Endodermal cell (in vitro differentiated cells): ENCODE measurements around the gene EPAS1. TPM values are rescaled to one million over a fixed set of nuclear protein-coding genes. Genes with fewer than 3 reads are reported as not detected.

Source experiments
- DNase-seq: peaks from one replicate; pipeline ENCODE4 v3.0.0-alpha.2; 2017
- H3K27ac ChIP-seq: 2 replicates; pipeline ENCODE4 v1.5.1; 2013; ENCODE audit warnings: mild to moderate bottlenecking, low read depth, low read length, moderate library complexity
- H3K27me3 ChIP-seq: 2 replicates; pipeline ENCODE4 v1.6.1; 2013; ENCODE audit warnings: mild to moderate bottlenecking, low read length, moderate library complexity; ENCODE audit not compliant: insufficient read depth, control insufficient read depth, poor library complexity, severe bottlenecking
- H3K36me3 ChIP-seq: 2 replicates; pipeline ENCODE4 v1.7.0; 2013; ENCODE audit warnings: mild to moderate bottlenecking, low read length, moderate library complexity; ENCODE audit not compliant: control insufficient read depth, insufficient read depth
- H3K4me1 ChIP-seq: one replicate; pipeline ENCODE4 v1.7.0; 2013; ENCODE audit warnings: low read length; ENCODE audit not compliant: control insufficient read depth, insufficient read depth
- H3K4me3 ChIP-seq: 2 replicates; pipeline ENCODE4 v1.5.1; 2013; ENCODE audit warnings: mild to moderate bottlenecking, low read length, moderate library complexity
- H3K9ac ChIP-seq: 2 replicates; pipeline ENCODE4 v1.6.1; 2013; ENCODE audit warnings: mild to moderate bottlenecking, low read length, moderate library complexity; ENCODE audit not compliant: poor library complexity, severe bottlenecking; ENCODE audit errors: extremely low read depth
- H3K9me3 ChIP-seq: 2 replicates; pipeline ENCODE4 v1.6.1; 2013; ENCODE audit warnings: mild to moderate bottlenecking, low read length, moderate library complexity; ENCODE audit not compliant: control insufficient read depth
- H3K27ac Mint-ChIP-seq: 2 replicates; pipeline ENCODE4 v1.8.0; 2020; ENCODE audit warnings: mixed read lengths
- H3K27me3 Mint-ChIP-seq: 2 replicates; pipeline ENCODE4 v1.8.0; 2021; ENCODE audit warnings: mild to moderate bottlenecking, mixed read lengths; ENCODE audit not compliant: insufficient read depth
- H3K36me3 Mint-ChIP-seq: 2 replicates; pipeline ENCODE4 v1.8.0; 2020; ENCODE audit warnings: low read depth, mixed read lengths
- H3K4me1 Mint-ChIP-seq: 2 replicates; pipeline ENCODE4 v1.8.0; 2020; ENCODE audit warnings: mixed read lengths
- H3K4me3 Mint-ChIP-seq: 2 replicates; pipeline ENCODE4 v1.8.0; 2020; ENCODE audit warnings: mild to moderate bottlenecking, moderate library complexity, mixed read lengths
- H3K9me3 Mint-ChIP-seq: 2 replicates; pipeline ENCODE4 v1.8.0; 2020; ENCODE audit warnings: mild to moderate bottlenecking, mixed read lengths
- WGBS, 2 experiments: methylation state at CpG; one replicate each; pipeline versions ENCODE4 v1.1.5 to v1.1.7; 2013; ENCODE audit warnings: missing lambda C conversion rate in 2 of 2, mixed read lengths in 1 of 2; ENCODE audit not compliant: insufficient coverage in 1 of 2, insufficient read length in 1 of 2; 5-methylcytosine and 5-hydroxymethylcytosine counted together
- total RNA-seq, 2 donors: library from RNA; stranded (reverse); fragmentation: NEBNext Ultra II Directional in 1 of 2; extraction: Animal tissue kit (Norgen Biotek cat#: 25700) in 1 of 2; gene quantifications; 2 replicates in 1 of 2; 3 replicates in 1 of 2; pipeline ENCODE4 v1.2.1, GENCODE V29; 2021
- TF ChIP-seq, protein P1 (sequence below): fragments of 200-600 bp; sonication (generic); conservative IDR thresholded peaks from 2 replicates; pipeline ENCODE4 v1.5.0; 2021; ENCODE audit warnings: antibody characterized with exemption, mild to moderate bottlenecking

Gene EPAS1
- total RNA-seq, 2 donors from 2014 or later = 1.2 to 1.9 TPM

DNA sequence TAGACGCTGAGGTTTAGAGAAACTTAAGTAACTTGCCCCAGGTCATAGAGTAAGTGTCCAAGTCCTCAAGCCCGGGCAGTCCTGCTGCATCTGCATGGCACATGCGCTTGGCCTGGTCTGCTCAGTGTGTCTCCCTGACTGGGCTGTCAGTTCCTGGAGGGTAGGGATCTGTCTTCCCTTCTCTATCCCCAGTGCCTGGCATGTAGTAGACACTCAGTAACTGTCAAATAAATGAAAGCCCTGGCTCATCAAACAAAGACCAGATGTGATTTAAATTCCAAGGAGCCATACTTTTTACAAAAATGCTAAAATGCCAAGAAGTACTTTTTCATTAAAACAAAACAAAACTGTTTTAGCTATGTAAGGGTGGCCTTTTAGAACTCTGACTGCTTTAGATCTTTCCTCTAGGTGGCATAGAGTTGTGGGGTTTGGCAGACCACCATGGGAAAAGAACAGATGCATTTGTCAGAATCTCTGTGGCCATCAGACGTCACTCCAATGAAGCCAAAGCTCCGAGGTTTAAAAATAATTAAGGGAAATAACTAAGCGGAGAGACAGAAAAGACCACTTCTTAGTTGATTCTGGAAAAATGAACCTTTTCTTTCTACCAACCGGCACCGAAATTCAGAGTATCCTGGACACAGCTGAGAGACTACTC is 34.0 kb downstream of the EPAS1 start:
- H3K36me3 Mint-ChIP-seq = no peaks in the 10 kb centered on the region
- no peak for DNase-seq
- Histone ChIP-seq H3K4me3 (no peak overlapping the region), H3K36me3 (no peaks in the 10 kb centered on the region), H3K27ac (no peak overlapping the region), H3K9ac (no peak overlapping the region), H3K4me1 (peaks cover 9% of the 10 kb centered on the region), H3K27me3 (peaks cover 8% of the 10 kb centered on the region), H3K9me3 (no peaks in the 10 kb centered on the region)
- H3K4me3 Mint-ChIP-seq = no peak overlapping the region
- H3K4me1 Mint-ChIP-seq = peaks cover 31% of the 10 kb centered on the region
- TF ChIP-seq, protein P1, sequence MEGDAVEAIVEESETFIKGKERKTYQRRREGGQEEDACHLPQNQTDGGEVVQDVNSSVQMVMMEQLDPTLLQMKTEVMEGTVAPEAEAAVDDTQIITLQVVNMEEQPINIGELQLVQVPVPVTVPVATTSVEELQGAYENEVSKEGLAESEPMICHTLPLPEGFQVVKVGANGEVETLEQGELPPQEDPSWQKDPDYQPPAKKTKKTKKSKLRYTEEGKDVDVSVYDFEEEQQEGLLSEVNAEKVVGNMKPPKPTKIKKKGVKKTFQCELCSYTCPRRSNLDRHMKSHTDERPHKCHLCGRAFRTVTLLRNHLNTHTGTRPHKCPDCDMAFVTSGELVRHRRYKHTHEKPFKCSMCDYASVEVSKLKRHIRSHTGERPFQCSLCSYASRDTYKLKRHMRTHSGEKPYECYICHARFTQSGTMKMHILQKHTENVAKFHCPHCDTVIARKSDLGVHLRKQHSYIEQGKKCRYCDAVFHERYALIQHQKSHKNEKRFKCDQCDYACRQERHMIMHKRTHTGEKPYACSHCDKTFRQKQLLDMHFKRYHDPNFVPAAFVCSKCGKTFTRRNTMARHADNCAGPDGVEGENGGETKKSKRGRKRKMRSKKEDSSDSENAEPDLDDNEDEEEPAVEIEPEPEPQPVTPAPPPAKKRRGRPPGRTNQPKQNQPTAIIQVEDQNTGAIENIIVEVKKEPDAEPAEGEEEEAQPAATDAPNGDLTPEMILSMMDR = no peak
- WGBS, 2 experiments = 89 to 91% methylated on average over 7 to 8 of the region's 8 CpGs
- H3K27me3 Mint-ChIP-seq = peaks cover 29% of the 10 kb centered on the region
- H3K27ac Mint-ChIP-seq = peak overlapping the region; percentile 67
- no peaks in the 10 kb centered on the region for H3K9me3 Mint-ChIP-seq

DNA sequence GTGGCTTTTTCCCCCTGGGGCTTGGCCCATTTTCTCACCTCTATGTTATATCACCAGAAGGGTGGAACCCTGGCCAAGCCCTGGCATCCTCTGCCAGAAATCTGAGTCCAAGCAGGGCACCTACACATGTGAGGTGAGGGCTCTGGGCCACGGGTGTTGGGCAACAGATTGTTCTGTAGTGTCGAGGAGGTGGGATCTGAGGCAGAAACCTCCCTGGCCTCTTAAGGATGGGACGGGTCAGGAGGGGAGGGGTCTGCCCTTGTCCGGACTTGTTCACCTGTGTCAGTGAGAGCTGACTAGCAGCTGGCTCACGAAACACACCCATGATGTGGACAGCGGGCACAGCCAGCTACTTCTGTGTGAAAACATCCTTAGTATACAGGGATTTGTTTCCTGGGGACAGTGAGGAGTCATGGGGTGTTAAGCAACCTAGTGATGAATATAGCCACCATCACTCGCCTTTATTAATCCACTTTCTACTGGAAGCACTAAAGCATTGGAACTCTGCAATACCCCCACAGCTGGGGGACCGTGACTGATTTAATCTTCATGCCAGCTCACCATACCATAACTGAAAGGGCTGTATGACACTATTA is 35.6 kb downstream of the EPAS1 start:
- Mint-ChIP-seq H3K4me1 (peaks cover 33% of the 10 kb centered on the region), H3K27ac (no peak overlapping the region), H3K9me3 (no peaks in the 10 kb centered on the region), H3K36me3 (no peaks in the 10 kb centered on the region), H3K4me3 (no peak overlapping the region), H3K27me3 (peaks cover 39% of the 10 kb centered on the region)
- WGBS, 2 experiments = 92 to 94% methylated on average over 5 to 8 of the region's 8 CpGs
- Histone ChIP-seq H3K4me1 (peaks cover 13% of the 10 kb centered on the region), H3K36me3 (no peaks in the 10 kb centered on the region), H3K9ac (no peak overlapping the region), H3K9me3 (no peaks in the 10 kb centered on the region), H3K4me3 (no peak overlapping the region), H3K27ac (no peak overlapping the region), H3K27me3 (peaks cover 19% of the 10 kb centered on the region)
- TF ChIP-seq, protein P1 = no peak
- DNase-seq = no peak

DNA sequence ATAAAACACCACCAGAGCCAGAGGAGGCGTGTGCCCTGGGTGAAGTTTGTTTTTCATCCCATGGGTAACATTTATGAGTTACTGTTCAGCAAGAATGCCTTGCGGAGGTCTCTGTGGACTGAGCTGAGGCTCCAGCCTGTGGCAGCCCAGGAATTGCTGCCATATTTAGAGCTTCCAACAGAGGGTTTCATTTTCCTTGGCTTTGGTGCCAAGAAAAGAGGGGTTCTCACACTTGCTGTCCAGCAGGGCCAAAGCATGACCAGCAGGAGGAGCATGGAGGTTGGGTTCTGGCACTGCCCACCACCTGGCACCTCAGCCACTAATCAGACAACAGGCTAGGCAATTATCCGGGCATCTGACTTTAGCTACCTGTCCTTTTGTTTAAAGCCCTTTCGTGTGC is 36.7 kb downstream of the EPAS1 start:
- 90 to 92% methylated on average over 3 to 4 of the region's 4 CpGs for WGBS, 2 experiments
- Mint-ChIP-seq H3K4me3 (no peak overlapping the region), H3K27me3 (peaks cover 42% of the 10 kb centered on the region), H3K36me3 (no peaks in the 10 kb centered on the region), H3K9me3 (no peaks in the 10 kb centered on the region), H3K4me1 (peaks cover 33% of the 10 kb centered on the region), H3K27ac (no peak overlapping the region)
- Histone ChIP-seq H3K27me3 (peaks cover 19% of the 10 kb centered on the region), H3K4me3 (no peak overlapping the region), H3K4me1 (peaks cover 13% of the 10 kb centered on the region), H3K9me3 (no peaks in the 10 kb centered on the region), H3K9ac (no peak overlapping the region), H3K36me3 (no peaks in the 10 kb centered on the region), H3K27ac (no peak overlapping the region)
- TF ChIP-seq, protein P1 = peak; percentile 66
- no peak for DNase-seq
